Breast epithelium (tissue), 4 donors: ENCODE measurements around the gene SIK3. TPM values are rescaled to one million over a fixed set of nuclear protein-coding genes. Genes with fewer than 3 reads are reported as not detected.

Source experiments
- DNase-seq, 2 donors: peaks; one replicate each; pipeline ENCODE4 v3.0.0-alpha.2; 2019; ENCODE audit warnings: low spot score in 2 of 2
- H3K27ac ChIP-seq, 2 donors: fragments of 200-600 bp; sonication (generic) in 1 of 2; one replicate each; pipeline ENCODE4 v1.5.1; 2016 to 2019; ENCODE audit warnings: mild to moderate bottlenecking in 1 of 2
- H3K27me3 ChIP-seq, 2 donors: fragments of 200-600 bp; sonication (generic) in 1 of 2; one replicate each; pipeline versions ENCODE4 v1.5.1 to v1.6.0; 2017 to 2019; ENCODE audit warnings: control low read depth in 1 of 2, mild to moderate bottlenecking in 1 of 2
- H3K36me3 ChIP-seq: fragments of 200-600 bp; one replicate; pipeline ENCODE4 v1.5.1; 2019
- H3K4me1 ChIP-seq, 2 donors: fragments of 200-600 bp; sonication (generic); one replicate each; pipeline ENCODE4 v1.5.1; 2016 to 2019; ENCODE audit warnings: control low read depth in 1 of 2
- H3K4me3 ChIP-seq, 3 donors: fragments of 200-600 bp; sonication (generic); 1 replicate in 2 of 3; 2 replicates in 1 of 3; pipeline ENCODE4 v1.5.1; 2016 to 2019; ENCODE audit warnings: mild to moderate bottlenecking in 3 of 3, moderate library complexity in 2 of 3
- H3K9me3 ChIP-seq, 2 donors: fragments of 200-600 bp; sonication (generic) in 1 of 2; one replicate each; pipeline ENCODE4 v1.5.1; 2016 to 2019; ENCODE audit warnings: control low read depth in 1 of 2
- CTCF ChIP-seq, 3 donors: fragments of 450-650 bp; IDR thresholded peaks; one replicate each; pipeline ENCODE4 v1.5.1; 2016 to 2017; ENCODE audit warnings: antibody characterized with exemption in 3 of 3, mild to moderate bottlenecking in 3 of 3, moderate library complexity in 3 of 3
- POLR2A ChIP-seq: fragments of 450-650 bp; IDR thresholded peaks from one replicate; pipeline ENCODE4 v1.6.1; 2016; ENCODE audit warnings: antibody characterized with exemption, mild to moderate bottlenecking, moderate library complexity
- POLR2AphosphoS5 ChIP-seq, 3 donors: sonication (generic); formaldehyde crosslinking; IDR thresholded peaks; one replicate each; pipeline ENCODE4 v1.6.1; 2017; ENCODE audit warnings: antibody characterized with exemption in 3 of 3
- intact Hi-C: fragments of 100-400 bp; cut with DNase I; formaldehyde crosslinking; loops from one replicate; pipeline ENCODE4 v1.15.1; 2023; ENCODE audit warnings: low total_unique reads
- total RNA-seq, 3 donors: library from RNA; depleted of rRNA; stranded (reverse); fragments of >200 nt; gene quantifications; one replicate each; pipeline ENCODE4 v1.1.0, GENCODE V29; 2016

Gene SIK3
- total RNA-seq, 3 donors from 2014 or later, result 26.9 to 110 (median 57.0) TPM

DNA sequence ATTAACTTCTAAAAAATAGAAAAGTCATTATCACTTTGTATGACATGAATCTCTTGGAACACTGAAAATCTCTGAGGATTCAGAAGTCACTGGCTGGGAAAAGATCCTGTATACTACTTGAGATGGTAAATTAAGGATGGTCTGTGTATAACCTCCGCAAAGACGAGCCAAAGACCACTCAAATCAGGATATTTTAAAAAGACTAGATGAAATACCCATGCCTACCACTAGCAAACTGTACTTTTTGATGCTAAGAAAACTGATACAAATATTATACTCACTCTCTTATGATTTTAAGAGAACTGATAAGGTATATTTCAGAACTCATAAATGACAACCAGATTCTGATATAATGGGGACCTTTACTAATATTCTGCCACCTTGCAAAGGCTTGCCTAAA lies 182.2 kb downstream of the SIK3 start:
- H3K9me3 ChIP-seq, result no peaks in the 10 kb centered on the region
- H3K27ac ChIP-seq, result no peak overlapping the region
- H3K4me1 ChIP-seq, result peaks cover 0 to 5% of the 10 kb centered on the region in 2 donors
- no peak for DNase-seq
- intact Hi-C loops, result no loop called here
- TF ChIP-seq POLR2A (no peak), POLR2AphosphoS5 (IDR thresholded peaks at IDR 0.05) (no peak), CTCF (IDR thresholded peaks at IDR 0.05) (no peak)
- H3K4me3 ChIP-seq, result no peak overlapping the region
- H3K36me3 ChIP-seq, result no peaks in the 10 kb centered on the region
- no peaks in the 10 kb centered on the region for H3K27me3 ChIP-seq

- intact Hi-C loops, result no loop called here
- no peaks in the 10 kb centered on the region for H3K9me3 ChIP-seq
- DNase-seq, result no peak
- peaks cover 0 to 5% of the 10 kb centered on the region in 2 donors for H3K4me1 ChIP-seq
- no peaks in the 10 kb centered on the region for H3K36me3 ChIP-seq
- TF ChIP-seq POLR2A (no peak), POLR2AphosphoS5 (IDR thresholded peaks at IDR 0.05) (no peak), CTCF (IDR thresholded peaks at IDR 0.05) (no peak)
- no peak overlapping the region for H3K4me3 ChIP-seq
- H3K27me3 ChIP-seq, result no peaks in the 10 kb centered on the region
- no peak overlapping the region for H3K27ac ChIP-seq
These were observed 185.2 kb downstream of the SIK3 start for GRCh38 chr11:116913000-116913399.

DNA sequence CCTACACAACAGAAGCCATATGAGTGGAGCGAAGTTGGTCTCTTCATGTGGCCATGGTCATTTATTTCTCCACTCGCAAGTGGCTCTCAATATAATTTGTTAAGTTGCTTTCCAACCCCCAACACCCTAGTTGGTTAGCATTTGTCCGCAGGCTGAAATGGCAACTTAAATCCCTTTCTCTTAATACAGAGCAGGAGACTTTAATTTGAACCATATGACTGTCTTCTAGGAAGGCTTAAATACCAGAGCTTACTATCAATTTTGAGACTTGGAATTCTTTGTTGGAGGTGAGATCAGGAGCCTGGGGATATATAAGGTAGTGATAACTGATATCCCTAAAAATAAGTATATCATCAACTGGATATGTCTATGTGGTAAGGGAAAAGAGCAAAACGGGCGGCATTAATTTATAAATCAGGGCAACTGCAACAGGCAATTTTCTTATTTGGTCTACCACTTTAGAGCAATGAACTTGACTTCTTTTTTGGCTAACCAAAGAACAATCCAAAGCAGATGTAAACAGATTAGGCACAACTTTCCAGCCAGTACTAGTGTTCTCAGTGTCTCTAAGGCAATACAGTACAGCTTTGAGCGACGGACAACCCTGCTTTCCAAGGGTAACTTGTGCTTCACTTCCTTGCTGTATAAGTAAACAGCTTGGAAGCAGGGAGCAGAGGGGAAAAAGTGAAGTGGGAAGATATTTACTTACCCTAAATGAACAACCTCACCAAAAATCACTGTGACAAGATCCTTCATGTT lies 186.1 kb downstream of the SIK3 start:
- H3K4me1 ChIP-seq, result peaks cover 0 to 5% of the 10 kb centered on the region in 2 donors

DNA sequence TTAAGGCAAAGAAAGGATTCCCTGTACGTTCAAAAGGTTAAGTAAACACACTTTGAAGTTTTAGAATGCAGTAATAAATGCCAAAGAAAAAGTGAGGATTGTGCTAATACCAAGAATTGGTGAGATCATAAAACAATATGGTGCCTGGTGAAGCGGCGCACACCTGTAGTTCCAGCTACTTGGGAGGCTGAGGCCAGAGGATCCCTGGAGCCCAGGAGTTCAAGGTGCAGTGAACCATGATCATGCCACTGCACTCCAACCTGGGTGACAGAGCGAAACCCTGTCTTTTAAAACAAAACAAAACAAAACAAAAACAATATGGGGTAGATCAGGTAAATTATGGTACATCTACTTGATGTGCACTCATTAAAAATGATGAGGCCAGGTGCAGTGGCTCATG lies 187.4 kb downstream of the SIK3 start:
- Histone ChIP-seq H3K36me3 (no peaks in the 10 kb centered on the region), H3K9me3 (no peaks in the 10 kb centered on the region), H3K27ac (no peak overlapping the region), H3K4me3 (no peak overlapping the region), H3K4me1 (peaks cover 0 to 5% of the 10 kb centered on the region in 2 donors), H3K27me3 (no peaks in the 10 kb centered on the region)
- DNase-seq, result no peak
- no peak for TF ChIP-seq POLR2A
- TF ChIP-seq POLR2AphosphoS5 (IDR thresholded peaks at IDR 0.05), result no peak
- TF ChIP-seq CTCF (IDR thresholded peaks at IDR 0.05), result no peak
- intact Hi-C loops, result no loop called here

More for the DNA sequence above, 186.1 kb downstream of the SIK3 start:
- H3K27me3 ChIP-seq, result no peaks in the 10 kb centered on the region
- TF ChIP-seq POLR2A, result no peak
- no peak for TF ChIP-seq POLR2AphosphoS5 (IDR thresholded peaks at IDR 0.05)
- no peak for TF ChIP-seq CTCF (IDR thresholded peaks at IDR 0.05)
- no peaks in the 10 kb centered on the region for H3K9me3 ChIP-seq
- DNase-seq, result no peak
- H3K27ac ChIP-seq, result peak overlapping the region in 1 of 2 donors; percentile 40
- intact Hi-C loops, result no loop called here
- H3K4me3 ChIP-seq, result no peak overlapping the region
- H3K36me3 ChIP-seq, result no peaks in the 10 kb centered on the region

- intact Hi-C loops, result no loop called here
These were observed 187.8 kb downstream of the SIK3 start for GRCh38 chr11:116910378-116910777.

More at GRCh38 chr11:116910378-116910777, 187.8 kb downstream of the SIK3 start:
- no peak for TF ChIP-seq POLR2A
- no peak for TF ChIP-seq CTCF (IDR thresholded peaks at IDR 0.05)
- TF ChIP-seq POLR2AphosphoS5 (IDR thresholded peaks at IDR 0.05), result no peak
- no peaks in the 10 kb centered on the region for H3K27me3 ChIP-seq
- no peak overlapping the region for H3K27ac ChIP-seq
- DNase-seq, result no peak
- H3K4me3 ChIP-seq, result no peak overlapping the region
- H3K36me3 ChIP-seq, result no peaks in the 10 kb centered on the region
- H3K4me1 ChIP-seq, result peaks cover 0 to 5% of the 10 kb centered on the region in 2 donors
- no peaks in the 10 kb centered on the region for H3K9me3 ChIP-seq
